CD4-positive, CD25-positive, alpha-beta regulatory T cell (primary cell): ENCODE results near the gene RBM38. TPM values are rescaled to one million over a fixed set of nuclear protein-coding genes. Genes with fewer than 3 reads are reported as not detected.

ENCODE experiments used
- ATAC-seq, 2 donors: fragments of 150-1000 bp; cut with Tn5 transposase; one replicate each; pipeline ENCODE4 v1.10.0; 2021; ENCODE audit warnings: low read depth in 2 of 2, moderate number of reproducible peaks in 2 of 2, moderate library complexity in 1 of 2
- DNase-seq, 3 donors: peaks; one replicate each; pipeline versions ENCODE4 v3.0.0 to v3.0.0-alpha.2; 2012 to 2022; ENCODE audit warnings: mixed read lengths in 1 of 3
- H3K27ac ChIP-seq: one replicate; pipeline ENCODE4 v1.7.0; 2013; ENCODE audit warnings: mild to moderate bottlenecking, low read length; ENCODE audit not compliant: insufficient read depth, poor library complexity, severe bottlenecking
- H3K27me3 ChIP-seq: one replicate; pipeline ENCODE4 v1.7.0; 2013; ENCODE audit warnings: low read length; ENCODE audit not compliant: control insufficient read depth, insufficient read depth
- H3K36me3 ChIP-seq: one replicate; pipeline ENCODE4 v1.7.0; 2013; ENCODE audit warnings: mild to moderate bottlenecking, low read length, moderate library complexity; ENCODE audit not compliant: control insufficient read depth, insufficient read depth
- H3K4me1 ChIP-seq: 2 replicates; pipeline ENCODE4 v1.7.0; 2013; ENCODE audit warnings: mild to moderate bottlenecking, low read length; ENCODE audit not compliant: insufficient read depth, control insufficient read depth, poor library complexity, severe bottlenecking
- H3K4me3 ChIP-seq: one replicate; pipeline ENCODE4 v1.7.0; 2013; ENCODE audit warnings: low read depth, mild to moderate bottlenecking, low read length, moderate library complexity
- H3K9me3 ChIP-seq, 2 experiments: 1 replicate in 1 of 2; 2 replicates in 1 of 2; pipeline ENCODE4 v1.7.0; 2013; ENCODE audit warnings: low read length in 2 of 2, mild to moderate bottlenecking in 1 of 2, moderate library complexity in 1 of 2; ENCODE audit not compliant: control insufficient read depth in 2 of 2
- H3K27ac Mint-ChIP-seq, 3 donors: one replicate each; pipeline ENCODE4 v1.8.0; 2020 to 2022; ENCODE audit warnings: mild to moderate bottlenecking in 3 of 3, mixed read lengths in 3 of 3, moderate library complexity in 2 of 3
- H3K27me3 Mint-ChIP-seq: one replicate; pipeline ENCODE4 v1.8.0; 2022; ENCODE audit warnings: mild to moderate bottlenecking, mixed read lengths
- H3K36me3 Mint-ChIP-seq: one replicate; pipeline ENCODE4 v1.8.0; 2020; ENCODE audit warnings: mixed read lengths
- H3K4me1 Mint-ChIP-seq, 4 donors: one replicate each; pipeline ENCODE4 v1.8.0; 2020 to 2022; ENCODE audit warnings: mixed read lengths in 4 of 4, mild to moderate bottlenecking in 1 of 4
- H3K4me3 Mint-ChIP-seq, 4 donors: one replicate each; pipeline ENCODE4 v1.8.0; 2020 to 2022; ENCODE audit warnings: mild to moderate bottlenecking in 4 of 4, mixed read lengths in 4 of 4, moderate library complexity in 3 of 4
- H3K9me3 Mint-ChIP-seq, 7 donors: one replicate each; pipeline ENCODE4 v1.8.0; 2020 to 2022; ENCODE audit warnings: mixed read lengths in 7 of 7, mild to moderate bottlenecking in 3 of 7, moderate library complexity in 2 of 7
- polyA plus RNA-seq, 4 donors: library from polyadenylated mRNA; unstranded; fragments of 300-500 nt; fragmentation: Illumina TruSeq; gene quantifications; one replicate each; pipeline ENCODE4 v1.2.3, GENCODE V29; 2021
- total RNA-seq: library from RNA; stranded (reverse); gene quantifications from one replicate; pipeline ENCODE4 v1.2.3, GENCODE V29; 2022

Gene RBM38
- total and polyA plus RNA-seq, 5 donors from 2014 or later: 71.9 to 322 (median 126) TPM

DNA sequence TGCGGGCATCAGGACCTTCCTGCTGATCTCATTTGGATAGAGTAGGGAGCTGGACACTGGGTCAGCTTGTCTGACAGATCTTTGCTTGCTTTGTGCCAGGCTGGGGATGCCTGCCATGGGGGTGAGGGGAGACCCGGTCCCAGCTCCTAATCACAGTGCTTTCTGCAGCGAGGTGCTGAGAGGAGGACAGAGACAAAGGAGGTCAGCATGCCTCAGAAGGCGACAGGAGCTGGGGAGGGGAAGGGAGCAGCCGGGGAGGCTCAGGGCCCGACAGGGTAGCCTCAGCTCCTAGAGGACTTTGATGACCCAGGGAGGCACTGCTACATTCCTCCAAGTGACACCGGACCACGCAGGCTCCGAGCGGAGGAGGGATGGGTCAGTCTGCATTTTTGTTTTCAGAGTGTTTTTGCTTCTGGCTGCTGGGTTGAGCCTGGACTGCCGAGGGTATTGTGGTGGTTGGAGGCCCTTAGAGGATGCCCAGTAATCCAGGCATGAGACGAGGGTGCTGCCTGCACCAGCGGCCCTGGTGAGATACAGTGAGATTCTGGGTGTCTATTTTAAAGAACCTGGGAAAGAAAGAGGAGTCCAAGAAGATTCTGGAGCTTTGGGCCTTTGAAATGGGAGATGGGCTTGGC is 7.8 kb downstream of the RBM38 start:
- H3K27me3 Mint-ChIP-seq: peaks cover 20% of the 10 kb centered on the region
- H3K9me3 Mint-ChIP-seq: peaks cover 0 to 4% (median 0%) of the 10 kb centered on the region in 7 donors
- Histone ChIP-seq H3K4me1 (peaks cover 100% of the 10 kb centered on the region), H3K4me3 (peak overlapping the region; percentile 82), H3K27me3 (no peaks in the 10 kb centered on the region), H3K9me3 (no peaks in the 10 kb centered on the region), H3K27ac (peak overlapping the region; percentile 94), H3K36me3 (peaks cover 78% of the 10 kb centered on the region)
- peak overlapping the region; percentile 77 to 99 (median 90) for H3K4me3 Mint-ChIP-seq
- H3K36me3 Mint-ChIP-seq: peaks cover 75% of the 10 kb centered on the region
- ATAC-seq: no peak
- peak overlapping the region; percentile 100 for H3K27ac Mint-ChIP-seq
- H3K4me1 Mint-ChIP-seq: peaks cover 4 to 98% (median 50%) of the 10 kb centered on the region in 4 donors
- no peak for DNase-seq

DNA sequence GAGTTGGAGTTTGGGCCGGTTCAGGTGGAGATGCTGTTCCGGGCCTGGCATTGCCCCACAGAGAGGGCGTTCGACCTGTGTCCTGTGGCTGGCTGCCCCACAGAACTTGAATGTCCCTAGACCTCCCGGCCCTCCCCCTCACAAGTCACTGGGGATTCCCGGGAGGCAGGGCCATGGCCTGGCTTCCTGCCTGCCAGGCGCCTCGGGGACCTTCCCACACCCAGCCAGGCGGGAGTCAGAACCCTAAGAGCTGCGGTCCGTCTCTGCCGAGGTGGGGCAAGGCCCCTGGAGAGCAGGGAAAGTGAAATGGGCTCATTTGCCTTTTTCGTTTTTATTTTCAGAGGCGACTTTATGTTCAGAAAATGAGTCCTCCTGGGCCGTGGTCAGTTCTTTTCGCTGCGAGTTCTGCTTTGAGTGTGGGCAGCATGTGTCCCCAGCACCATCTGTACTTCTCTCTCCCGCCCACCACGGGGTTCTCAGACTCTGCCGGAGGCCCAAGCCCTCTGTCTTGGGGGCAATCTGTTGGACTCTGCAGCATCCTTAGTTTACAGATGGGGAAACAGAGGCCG is 8.5 kb downstream of the RBM38 start:
- peak overlapping the region; percentile 94 for H3K27ac ChIP-seq
- Mint-ChIP-seq H3K27ac (peak overlapping the region; percentile 100), H3K9me3 (peaks cover 0 to 5% (median 0%) of the 10 kb centered on the region in 7 donors), H3K36me3 (peaks cover 69% of the 10 kb centered on the region), H3K27me3 (peaks cover 20% of the 10 kb centered on the region), H3K4me1 (peaks cover 4 to 98% (median 46%) of the 10 kb centered on the region in 4 donors), H3K4me3 (peak overlapping the region; percentile 77 to 99 (median 90))
- no peaks in the 10 kb centered on the region for H3K27me3 ChIP-seq
- peak overlapping the region; percentile 82 for H3K4me3 ChIP-seq
- DNase-seq: peak in 2 of 3 donors; percentile 52 to 54
- H3K4me1 ChIP-seq: peaks cover 100% of the 10 kb centered on the region
- ATAC-seq: no peak
- no peaks in the 10 kb centered on the region for H3K9me3 ChIP-seq
- H3K36me3 ChIP-seq: peaks cover 78% of the 10 kb centered on the region

DNA sequence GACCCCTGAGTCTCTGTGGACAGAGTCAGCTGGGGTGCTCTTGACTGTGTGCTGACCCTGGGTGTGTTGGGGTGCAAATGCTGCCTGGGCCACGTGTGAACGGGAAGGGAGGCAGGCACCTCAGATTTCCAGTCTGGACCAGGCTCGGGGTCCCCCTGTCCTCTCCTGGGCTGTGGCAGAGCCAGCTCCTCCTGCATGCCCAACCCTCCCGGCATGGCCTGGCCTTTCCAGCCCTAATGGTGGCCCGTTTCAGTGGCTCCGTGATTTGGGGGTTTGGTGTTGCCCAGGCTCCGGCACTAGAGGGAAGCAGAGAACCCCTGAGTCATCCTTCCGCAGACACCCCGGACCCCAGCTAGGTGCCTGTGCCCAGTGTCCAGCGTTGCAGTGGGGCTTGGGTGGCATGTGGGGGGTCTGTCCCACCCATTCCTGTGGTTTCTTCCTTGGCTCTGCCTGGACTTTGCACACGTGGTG is 9.1 kb downstream of the RBM38 start:
- peaks cover 78% of the 10 kb centered on the region for H3K36me3 ChIP-seq
- peaks cover 100% of the 10 kb centered on the region for H3K4me1 ChIP-seq
- peak in 1 of 3 donors; percentile 51 for DNase-seq
- ATAC-seq: no peak
- no peaks in the 10 kb centered on the region for H3K27me3 ChIP-seq
- Mint-ChIP-seq H3K4me1 (peaks cover 4 to 98% (median 45%) of the 10 kb centered on the region in 4 donors), H3K9me3 (peaks cover 0 to 5% (median 0%) of the 10 kb centered on the region in 7 donors), H3K4me3 (peak overlapping the region; percentile 77 to 99 (median 90)), H3K27ac (peak overlapping the region; percentile 89 to 100 (median 100)), H3K27me3 (peaks cover 20% of the 10 kb centered on the region), H3K36me3 (peaks cover 63% of the 10 kb centered on the region)
- H3K4me3 ChIP-seq: peak overlapping the region; percentile 82
- H3K9me3 ChIP-seq: no peaks in the 10 kb centered on the region
- H3K27ac ChIP-seq: peak overlapping the region; percentile 94

DNA sequence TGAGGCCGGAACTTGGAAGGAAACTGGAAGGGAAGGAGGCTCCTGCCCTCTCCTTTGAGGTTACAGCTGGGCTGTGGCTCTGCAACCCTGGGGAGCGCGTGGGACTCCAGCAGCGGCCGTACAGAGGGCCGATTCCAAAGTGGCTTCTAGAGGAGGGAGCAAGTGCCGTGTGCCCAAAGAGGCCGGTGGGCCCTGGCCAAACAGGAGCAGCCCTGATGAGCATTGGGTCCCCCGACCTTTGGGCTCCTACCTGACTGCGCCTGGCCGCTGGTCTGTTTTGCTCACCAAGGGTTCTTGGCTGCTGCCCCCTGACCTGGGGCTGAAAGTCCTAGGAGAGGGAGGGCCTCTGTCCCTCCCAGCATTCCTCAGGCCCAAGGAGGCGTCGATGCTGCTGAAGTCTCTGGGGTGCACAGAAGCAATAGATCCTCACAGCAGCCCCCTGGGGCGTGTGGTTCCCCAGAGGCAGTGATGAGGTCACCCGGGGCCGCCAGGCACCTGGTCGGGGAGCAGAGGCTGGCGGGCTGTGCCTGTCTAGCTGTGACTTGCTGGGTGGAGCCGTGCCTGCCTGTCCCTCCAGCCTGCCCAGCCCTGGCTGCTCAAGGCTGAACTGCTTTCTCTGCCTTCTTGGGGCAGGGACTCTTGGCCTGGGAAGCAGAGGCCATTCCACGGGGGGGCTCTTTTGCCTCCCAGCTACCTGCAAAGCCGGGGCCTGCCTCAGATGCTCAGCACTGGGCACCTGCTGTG is 9.8 kb downstream of the RBM38 start:
- peaks cover 78% of the 10 kb centered on the region for H3K36me3 ChIP-seq
- peaks cover 20% of the 10 kb centered on the region for H3K27me3 Mint-ChIP-seq
- H3K9me3 ChIP-seq: no peaks in the 10 kb centered on the region
- peak overlapping the region; percentile 89 to 100 (median 100) for H3K27ac Mint-ChIP-seq
- H3K4me3 ChIP-seq: peak overlapping the region; percentile 82
- H3K36me3 Mint-ChIP-seq: peaks cover 58% of the 10 kb centered on the region
- H3K4me1 ChIP-seq: peaks cover 100% of the 10 kb centered on the region
- DNase-seq (peak in 1 of 3 donors; percentile 44), ATAC-seq (no peak)
- peaks cover 4 to 95% (median 42%) of the 10 kb centered on the region in 4 donors for H3K4me1 Mint-ChIP-seq
- H3K4me3 Mint-ChIP-seq: peak overlapping the region; percentile 77 to 99 (median 90)
- peak overlapping the region; percentile 94 for H3K27ac ChIP-seq
- H3K9me3 Mint-ChIP-seq: peaks cover 0 to 5% (median 0%) of the 10 kb centered on the region in 7 donors
- no peaks in the 10 kb centered on the region for H3K27me3 ChIP-seq

DNA sequence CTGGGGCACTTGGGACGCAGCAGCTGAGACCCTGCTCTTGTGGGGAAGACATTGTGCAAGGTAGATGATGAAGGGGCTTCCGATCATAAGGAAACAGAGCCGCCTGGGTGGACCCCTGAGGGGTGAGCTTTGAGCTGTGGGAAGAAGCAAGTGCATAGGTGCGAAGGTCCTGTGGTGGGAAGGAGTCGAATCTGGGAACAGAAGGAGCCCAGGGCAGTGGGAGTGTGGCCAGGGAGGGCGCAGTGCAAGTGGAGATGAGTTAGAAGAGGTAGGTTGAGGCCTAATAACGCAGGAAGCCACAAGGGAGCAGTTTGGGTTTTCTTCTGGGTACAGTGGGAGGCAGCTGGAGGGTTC is 10.3 kb downstream of the RBM38 start:
- peaks cover 4 to 94% (median 38%) of the 10 kb centered on the region in 4 donors for H3K4me1 Mint-ChIP-seq
- peaks cover 78% of the 10 kb centered on the region for H3K36me3 ChIP-seq
- H3K9me3 ChIP-seq: no peaks in the 10 kb centered on the region
- H3K4me3 Mint-ChIP-seq: peak overlapping the region; percentile 74 to 99 (median 90)
- H3K27ac Mint-ChIP-seq: peak overlapping the region; percentile 89 to 100 (median 92)
- DNase-seq (no peak), ATAC-seq (no peak)
- H3K27me3 Mint-ChIP-seq: peaks cover 20% of the 10 kb centered on the region
- peak overlapping the region; percentile 94 for H3K27ac ChIP-seq
- H3K36me3 Mint-ChIP-seq: peaks cover 54% of the 10 kb centered on the region
- peaks cover 94% of the 10 kb centered on the region for H3K4me1 ChIP-seq
- peaks cover 0 to 5% (median 0%) of the 10 kb centered on the region in 7 donors for H3K9me3 Mint-ChIP-seq
- no peak overlapping the region for H3K4me3 ChIP-seq
- no peaks in the 10 kb centered on the region for H3K27me3 ChIP-seq

DNA sequence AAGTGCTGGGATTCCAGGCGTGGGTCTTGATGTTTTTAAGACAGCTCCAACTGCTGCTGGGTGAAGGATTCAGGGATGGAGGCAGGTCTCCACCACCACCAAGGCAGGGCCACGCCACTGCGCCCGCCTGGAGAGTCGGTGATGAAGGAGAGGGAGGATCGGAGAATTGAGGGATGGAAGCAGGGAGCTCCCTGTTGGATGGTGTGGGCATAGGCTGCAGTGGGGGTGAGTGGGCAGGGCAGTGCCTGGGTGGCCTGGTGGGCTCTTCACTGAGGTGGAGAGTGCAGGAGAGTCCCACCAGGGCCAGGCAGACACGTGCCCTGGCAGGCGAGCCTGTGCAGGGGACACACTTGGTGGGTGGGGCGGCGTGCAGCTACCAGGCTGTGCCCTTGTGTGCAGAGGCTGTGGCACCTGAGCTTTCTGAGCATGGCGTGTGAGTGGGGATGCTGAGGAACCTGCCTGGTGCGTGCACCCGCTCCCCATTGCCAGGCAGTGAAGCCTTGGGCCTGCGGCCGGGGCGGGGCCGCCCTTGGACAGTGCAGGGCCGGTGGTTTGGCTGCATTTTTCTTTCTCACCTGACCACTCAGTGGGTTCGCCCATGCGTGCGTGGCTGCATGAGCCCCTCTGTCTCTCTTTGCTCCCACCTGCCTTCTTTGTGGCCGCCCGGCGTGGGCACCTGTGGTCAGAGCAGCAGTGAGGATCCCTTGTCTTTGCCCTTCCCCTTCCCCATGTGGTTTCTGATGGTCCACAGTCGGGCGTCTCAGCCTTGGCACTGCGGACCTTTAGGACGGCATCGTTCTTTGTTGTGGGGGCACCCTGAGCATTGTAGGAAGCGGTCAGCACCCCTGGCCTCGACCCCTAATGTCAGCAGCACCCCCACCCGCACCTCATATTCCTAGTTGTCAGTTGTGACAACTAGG is 11.3 kb downstream of the RBM38 start:
- Histone ChIP-seq H3K4me1 (peaks cover 88% of the 10 kb centered on the region), H3K27me3 (no peaks in the 10 kb centered on the region), H3K36me3 (peaks cover 76% of the 10 kb centered on the region), H3K27ac (peak overlapping the region; percentile 45), H3K4me3 (no peak overlapping the region), H3K9me3 (no peaks in the 10 kb centered on the region)
- Mint-ChIP-seq H3K4me3 (peak overlapping the region; percentile 80 to 99 (median 90)), H3K27ac (peak overlapping the region; percentile 93 to 100 (median 95)), H3K27me3 (peaks cover 20% of the 10 kb centered on the region), H3K9me3 (peaks cover 0 to 5% (median 0%) of the 10 kb centered on the region in 7 donors), H3K4me1 (peaks cover 4 to 94% (median 33%) of the 10 kb centered on the region in 4 donors), H3K36me3 (peaks cover 56% of the 10 kb centered on the region)
- ATAC-seq (no peak), DNase-seq (no peak)

DNA sequence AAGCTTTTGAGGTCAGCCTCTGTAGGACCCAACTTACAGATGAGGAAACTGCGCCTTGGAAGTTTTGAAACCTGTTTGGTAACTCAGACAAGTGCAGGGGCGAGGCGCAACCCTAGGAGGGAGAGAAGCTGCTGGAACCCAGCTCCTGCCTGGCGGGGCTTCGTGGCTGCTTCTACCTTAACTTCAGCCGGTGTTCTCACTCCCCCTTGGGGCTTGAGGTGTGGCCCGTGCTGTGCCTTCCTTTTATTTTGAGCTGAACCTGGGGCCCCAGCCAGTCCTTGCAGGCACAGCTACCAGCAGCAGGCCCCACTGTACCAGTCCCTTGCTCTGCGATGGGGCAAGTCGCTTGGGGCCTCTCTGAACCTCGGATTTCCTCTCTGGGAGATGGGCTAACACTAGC is 12.0 kb downstream of the RBM38 start:
- peak overlapping the region; percentile 9 to 100 (median 85) for H3K27ac Mint-ChIP-seq
- peaks cover 56% of the 10 kb centered on the region for H3K36me3 Mint-ChIP-seq
- H3K4me3 Mint-ChIP-seq: peak overlapping the region in 3 of 4 donors; percentile 82 to 99 (median 88)
- H3K36me3 ChIP-seq: peaks cover 82% of the 10 kb centered on the region
- ATAC-seq (no peak), DNase-seq (no peak)
- H3K9me3 Mint-ChIP-seq: peaks cover 0 to 5% (median 0%) of the 10 kb centered on the region in 7 donors
- peak overlapping the region; percentile 45 for H3K27ac ChIP-seq
- H3K4me1 Mint-ChIP-seq: peaks cover 0 to 87% (median 31%) of the 10 kb centered on the region in 4 donors
- H3K4me1 ChIP-seq: peaks cover 82% of the 10 kb centered on the region
- H3K9me3 ChIP-seq: no peaks in the 10 kb centered on the region
- H3K27me3 Mint-ChIP-seq: peaks cover 22% of the 10 kb centered on the region
- no peaks in the 10 kb centered on the region for H3K27me3 ChIP-seq
- H3K4me3 ChIP-seq: no peak overlapping the region
